H1 (cell line): ENCODE measurements around the gene UFD1. TPM values are rescaled to one million over a fixed set of nuclear protein-coding genes. Genes with fewer than 3 reads are reported as not detected.

ENCODE experiments used
- ASH2L ChIP-seq: fragments of 200-600, 300-600 bp; sonication (generic); IDR thresholded peaks from one replicate; pipeline ENCODE4 v1.7.1; 2017; ENCODE audit warnings: low read length
- CHD1 ChIP-seq: IDR thresholded peaks from 2 replicates; pipeline ENCODE4 v1.6.1; 2012; ENCODE audit warnings: low read depth, low read length, improper control_type of control experiment
- CTBP2 ChIP-seq: IDR thresholded peaks from 2 replicates; pipeline ENCODE4 v1.7.0; 2011; ENCODE audit warnings: borderline replicate concordance, mild to moderate bottlenecking, moderate library complexity, mixed read lengths, low read length; ENCODE audit not compliant: insufficient read depth, insufficient read length
- EZH2 ChIP-seq: fragments of 200-600 bp; sonication (generic); IDR thresholded peaks from 2 replicates; pipeline ENCODE4 v1.7.1; 2012; ENCODE audit warnings: low read depth, mild to moderate bottlenecking, moderate library complexity, low read length, inconsistent platforms; ENCODE audit not compliant: severe bottlenecking
- GABPA ChIP-seq: IDR thresholded peaks from 2 replicates; pipeline ENCODE4 v1.6.1; 2011; ENCODE audit warnings: mild to moderate bottlenecking, low read length, moderate library complexity, borderline replicate concordance; ENCODE audit not compliant: insufficient read depth
- GTF2F1 ChIP-seq: IDR thresholded peaks from 2 replicates; pipeline ENCODE4 v1.6.1; 2012; ENCODE audit warnings: low read depth, low read length, improper control_type of control experiment, borderline replicate concordance
- HDAC6 ChIP-seq: IDR thresholded peaks from one replicate; pipeline ENCODE4 v1.7.1; 2012; ENCODE audit warnings: low read depth, mild to moderate bottlenecking, inconsistent platforms, low read length, moderate library complexity
- KDM4A ChIP-seq: IDR thresholded peaks from one replicate; pipeline ENCODE4 v1.7.1; 2012; ENCODE audit warnings: low read depth, mild to moderate bottlenecking, moderate library complexity, low read length, inconsistent platforms; ENCODE audit not compliant: severe bottlenecking
- KDM5A ChIP-seq: fragments of 200-600 bp; IDR thresholded peaks from 2 replicates; pipeline ENCODE4 v1.7.1; 2012; ENCODE audit warnings: mild to moderate bottlenecking, low read length, inconsistent platforms, mixed read lengths
- RNF2 ChIP-seq: fragments of 200-900, 300-1000 bp; sonication (generic); IDR thresholded peaks from 2 replicates; pipeline ENCODE4 v1.7.1; 2016; ENCODE audit warnings: borderline replicate concordance, low read depth, mild to moderate bottlenecking, antibody characterized with exemption, low read length; ENCODE audit not compliant: poor library complexity, severe bottlenecking; ENCODE audit errors: missing control alignments
- SP1 ChIP-seq: IDR thresholded peaks from 2 replicates; pipeline ENCODE4 v1.6.1; 2011; ENCODE audit warnings: low read depth, low read length
- SP4 ChIP-seq: IDR thresholded peaks from 2 replicates; pipeline ENCODE4 v1.6.1; 2012; ENCODE audit warnings: low read length, inconsistent platforms
- SUZ12 ChIP-seq: fragments of 200-600 bp; sonication (generic); IDR thresholded peaks from 2 replicates; pipeline ENCODE4 v1.6.1; 2012; ENCODE audit warnings: mild to moderate bottlenecking, inconsistent platforms, low read length, moderate library complexity, mixed read lengths
- TEAD4 ChIP-seq: IDR thresholded peaks from 2 replicates; pipeline ENCODE4 v1.6.1; 2012; ENCODE audit warnings: low read depth, low read length, inconsistent platforms, mixed read lengths
- polyA plus RNA-seq, 7 experiments: library from polyadenylated mRNA; depleted of rRNA in 3 of 7; stranded (reverse) in 5 of 7; unstranded in 2 of 7; fragments of >200 nt in 5 of 7; fragments of 200-250 nt in 2 of 7; gene quantifications; 1 replicate in 5 of 7; 2 replicates in 1 of 7; 4 replicates in 1 of 7; pipeline versions ENCODE4 v1.2.1 to v1.2.3, GENCODE V29; 2011 to 2013; ENCODE audit warnings: missing spikeins in 2 of 7, mixed read lengths in 2 of 7
- total RNA-seq: library from RNA; stranded (reverse); fragmentation: NEBNext Ultra II Directional; extraction: Animal tissue kit (Norgen Biotek cat#: 25700); gene quantifications from 2 replicates; pipeline ENCODE4 v1.2.1, GENCODE V29; 2021

The UFD1 gene
- total and polyA plus RNA-seq, 2 of the 8 experiments (the other 6 are each of a cell fraction or from before 2014, with no cell fraction given), result 74.6 to 116 TPM

DNA sequence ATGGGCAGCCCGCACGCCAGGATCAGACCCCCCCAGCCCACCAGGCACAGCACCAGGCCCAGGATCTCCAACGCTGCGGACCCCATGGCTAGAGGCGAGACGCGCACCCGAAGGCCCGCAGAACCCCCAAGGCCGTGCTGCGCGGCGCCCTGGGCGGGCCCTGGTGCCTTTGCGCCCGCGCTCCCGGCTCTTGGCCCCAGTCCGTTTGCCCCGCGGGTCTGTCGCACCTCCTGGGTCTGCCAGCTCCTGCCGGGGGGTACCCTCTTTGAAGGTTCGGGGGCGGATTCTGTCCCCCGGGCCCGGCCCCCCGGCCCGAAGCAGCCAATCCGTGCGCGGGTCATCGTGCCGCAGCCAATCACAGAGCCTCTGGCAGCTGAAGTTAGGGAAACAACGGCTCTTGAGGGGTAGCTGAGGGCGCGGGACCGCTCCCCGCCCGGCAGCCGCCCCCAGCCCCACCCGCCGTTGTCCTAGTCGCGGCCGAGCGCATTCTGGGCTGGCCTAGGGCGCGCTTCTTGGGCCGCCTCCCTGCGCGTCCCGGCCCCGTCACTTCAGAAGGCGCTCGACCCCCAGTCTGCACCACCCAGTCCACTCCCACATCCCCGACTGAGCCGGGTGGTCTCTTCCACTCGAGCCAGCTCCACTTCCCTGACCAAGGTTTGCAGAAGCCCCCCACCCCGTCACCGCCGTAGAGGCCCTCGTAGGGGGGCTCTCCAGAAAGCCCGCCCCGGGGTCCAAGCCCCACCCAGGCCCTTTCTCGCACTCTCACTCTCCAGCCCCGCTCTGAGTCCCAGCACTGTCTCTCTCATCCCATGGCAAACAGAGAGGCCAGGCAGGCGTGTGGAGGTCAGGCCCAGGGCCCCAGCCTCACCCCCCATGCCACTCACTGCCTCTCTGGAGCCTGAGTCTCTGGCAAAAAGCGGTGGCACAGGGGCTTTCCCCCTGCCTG lies 45.5 kb upstream of the UFD1 start, which contains the start of gene CLDN5 (continued):
- TF ChIP-seq KDM4A, result peak; percentile 80
- no peak for TF ChIP-seq ASH2L
- TF ChIP-seq SUZ12, result peak; percentile 23; the same call in 1 of the 2 replicates
- TF ChIP-seq RNF2, result no peak
- TF ChIP-seq CHD1, result no peak
- no peak for TF ChIP-seq KDM5A
- 0 out of 2 replicates have a peak, but pooled peaks have one; percentile 7 for TF ChIP-seq GABPA
- no peak for TF ChIP-seq CTBP2
- no peak for TF ChIP-seq GTF2F1
- no peak for TF ChIP-seq EZH2
- TF ChIP-seq HDAC6, result no peak
- TF ChIP-seq TEAD4, result no peak
- TF ChIP-seq SP4, result no peak
- peak; percentile 33; the same call in 1 of the 2 replicates for TF ChIP-seq SP1
- TF ChIP-seq, all 59 proteins: peak for 6
